ENCODE data around the gene ARHGAP9.
"Not testable (repeated sequence)": the region's sequence is repeated elsewhere in the genome, so short reads cannot be mapped to it uniquely, and the experiment has no call there.

ARHGAP9 gene

GRCh38 chr12:57479376-57480115 is at the start of gene ARHGAP9:
Gene ARHGAP9, minus strand, starts transcription at chr12:57479866. Its CDS starts 460 bp downstream, at chr12:57479406.
- DNase-seq: no peak

GRCh38 chr12:57528831-57529555 is 49.3 kb upstream of the ARHGAP9 start:
- no peak for DNase-seq

- DNase-seq: no peak
Observed at GRCh38 chr12:57528176-57528575, 48.5 kb upstream of the ARHGAP9 start.

GRCh38 chr12:57527184-57527583 is 47.5 kb upstream of the ARHGAP9 start:
- no peak for DNase-seq

GRCh38 chr12:57526477-57527126 is 46.9 kb upstream of the ARHGAP9 start:
- DNase-seq: no peak

GRCh38 chr12:57525615-57526383 is 46.1 kb upstream of the ARHGAP9 start:
- DNase-seq: no peak

GRCh38 chr12:57524814-57525614 is 45.3 kb upstream of the ARHGAP9 start:
- DNase-seq: no peak

- no peak for DNase-seq
Observed at GRCh38 chr12:57523706-57524614, 44.3 kb upstream of the ARHGAP9 start.

GRCh38 chr12:57522887-57523705 is 43.4 kb upstream of the ARHGAP9 start:
- DNase-seq: no peak

- DNase-seq: peak; percentile 89
Observed at GRCh38 chr12:57522011-57522886, 42.6 kb upstream of the ARHGAP9 start, which contains the start of gene MBD6. Gene MBD6, plus strand, starts transcription at chr12:57522824. Its CDS starts 1,480 bp downstream, at chr12:57524304.

GRCh38 chr12:57521525-57522010 is 41.9 kb upstream of the ARHGAP9 start:
- no peak for DNase-seq

GRCh38 chr12:57520053-57520818 is 40.6 kb upstream of the ARHGAP9 start, which contains the start of gene DDIT3:
Gene DDIT3, minus strand, starts transcription at chr12:57520514. Its CDS starts 3,108 bp downstream, at chr12:57517406.
- DNase-seq: peak; percentile 99

GRCh38 chr12:57519796-57520052 is 40.1 kb upstream of the ARHGAP9 start:
- no peak for DNase-seq

- no peak for DNase-seq
Observed at GRCh38 chr12:57518920-57519795, 39.5 kb upstream of the ARHGAP9 start.

- no peak for DNase-seq
Observed at GRCh38 chr12:57518176-57518919, 38.7 kb upstream of the ARHGAP9 start.

GRCh38 chr12:57517718-57518117 is 38.1 kb upstream of the ARHGAP9 start:
- DNase-seq: not testable (repeated sequence)

Data from HCEC 1CT (cell line).